ENCODE results near the gene S100A12.

Gene S100A12

DNA sequence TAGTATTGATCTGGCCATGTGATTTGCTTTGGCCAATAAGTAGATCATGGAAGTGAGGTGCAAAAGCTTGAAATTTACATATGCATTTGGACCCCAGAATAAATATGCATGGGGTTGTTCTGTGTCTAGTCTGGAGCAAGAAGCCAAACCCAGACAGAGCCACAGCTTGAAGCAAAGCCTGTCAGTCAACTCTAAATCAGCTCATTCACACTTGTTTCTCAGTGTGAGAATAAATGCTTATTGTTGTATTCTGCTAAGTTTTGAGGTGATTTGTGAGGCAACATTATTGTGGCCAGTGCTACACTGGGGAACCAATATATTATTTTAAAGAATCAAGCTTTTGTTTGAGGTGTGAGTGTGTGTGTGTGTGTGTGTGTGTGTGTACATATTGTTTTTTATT lies 50.5 kb downstream of the S100A12 start (continued):
- TF ChIP-seq ARNTL (CRISPR knock-in tag; IDR thresholded peaks at IDR 0.05; ENCODE audit: borderline replicate concordance, low read depth), result no peak
- TF ChIP-seq GLIS3 (CRISPR knock-in tag; IDR thresholded peaks at IDR 0.05), result no peak
- no peak for TF ChIP-seq PPARA (CRISPR knock-in tag; IDR thresholded peaks at IDR 0.05; ENCODE audit: borderline replicate concordance)
- TF ChIP-seq, protein P1, sequence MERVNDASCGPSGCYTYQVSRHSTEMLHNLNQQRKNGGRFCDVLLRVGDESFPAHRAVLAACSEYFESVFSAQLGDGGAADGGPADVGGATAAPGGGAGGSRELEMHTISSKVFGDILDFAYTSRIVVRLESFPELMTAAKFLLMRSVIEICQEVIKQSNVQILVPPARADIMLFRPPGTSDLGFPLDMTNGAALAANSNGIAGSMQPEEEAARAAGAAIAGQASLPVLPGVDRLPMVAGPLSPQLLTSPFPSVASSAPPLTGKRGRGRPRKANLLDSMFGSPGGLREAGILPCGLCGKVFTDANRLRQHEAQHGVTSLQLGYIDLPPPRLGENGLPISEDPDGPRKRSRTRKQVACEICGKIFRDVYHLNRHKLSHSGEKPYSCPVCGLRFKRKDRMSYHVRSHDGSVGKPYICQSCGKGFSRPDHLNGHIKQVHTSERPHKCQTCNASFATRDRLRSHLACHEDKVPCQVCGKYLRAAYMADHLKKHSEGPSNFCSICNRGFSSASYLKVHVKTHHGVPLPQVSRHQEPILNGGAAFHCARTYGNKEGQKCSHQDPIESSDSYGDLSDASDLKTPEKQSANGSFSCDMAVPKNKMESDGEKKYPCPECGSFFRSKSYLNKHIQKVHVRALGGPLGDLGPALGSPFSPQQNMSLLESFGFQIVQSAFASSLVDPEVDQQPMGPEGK (CRISPR knock-in tag; IDR thresholded peaks at IDR 0.05; ENCODE audit: borderline replicate concordance), result no peak
- TF ChIP-seq OSR1 (CRISPR knock-in tag; IDR thresholded peaks at IDR 0.05), result no peak
- TF ChIP-seq, protein P2, sequence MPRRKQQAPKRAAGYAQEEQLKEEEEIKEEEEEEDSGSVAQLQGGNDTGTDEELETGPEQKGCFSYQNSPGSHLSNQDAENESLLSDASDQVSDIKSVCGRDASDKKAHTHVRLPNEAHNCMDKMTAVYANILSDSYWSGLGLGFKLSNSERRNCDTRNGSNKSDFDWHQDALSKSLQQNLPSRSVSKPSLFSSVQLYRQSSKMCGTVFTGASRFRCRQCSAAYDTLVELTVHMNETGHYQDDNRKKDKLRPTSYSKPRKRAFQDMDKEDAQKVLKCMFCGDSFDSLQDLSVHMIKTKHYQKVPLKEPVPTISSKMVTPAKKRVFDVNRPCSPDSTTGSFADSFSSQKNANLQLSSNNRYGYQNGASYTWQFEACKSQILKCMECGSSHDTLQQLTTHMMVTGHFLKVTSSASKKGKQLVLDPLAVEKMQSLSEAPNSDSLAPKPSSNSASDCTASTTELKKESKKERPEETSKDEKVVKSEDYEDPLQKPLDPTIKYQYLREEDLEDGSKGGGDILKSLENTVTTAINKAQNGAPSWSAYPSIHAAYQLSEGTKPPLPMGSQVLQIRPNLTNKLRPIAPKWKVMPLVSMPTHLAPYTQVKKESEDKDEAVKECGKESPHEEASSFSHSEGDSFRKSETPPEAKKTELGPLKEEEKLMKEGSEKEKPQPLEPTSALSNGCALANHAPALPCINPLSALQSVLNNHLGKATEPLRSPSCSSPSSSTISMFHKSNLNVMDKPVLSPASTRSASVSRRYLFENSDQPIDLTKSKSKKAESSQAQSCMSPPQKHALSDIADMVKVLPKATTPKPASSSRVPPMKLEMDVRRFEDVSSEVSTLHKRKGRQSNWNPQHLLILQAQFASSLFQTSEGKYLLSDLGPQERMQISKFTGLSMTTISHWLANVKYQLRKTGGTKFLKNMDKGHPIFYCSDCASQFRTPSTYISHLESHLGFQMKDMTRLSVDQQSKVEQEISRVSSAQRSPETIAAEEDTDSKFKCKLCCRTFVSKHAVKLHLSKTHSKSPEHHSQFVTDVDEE (CRISPR knock-in tag; IDR thresholded peaks at IDR 0.05), result no peak
- TF ChIP-seq ZFP30 (CRISPR knock-in tag; IDR thresholded peaks at IDR 0.05), result no peak

All from SK-N-SH treated with all-trans-retinoic acid at 6 μM for 48 hours (cell line).